ENCODE measurements around the gene ALKBH3.
A peak's percentile ranks its signal among the peaks of the same experiment; 100 is the strongest.

ALKBH3 gene

GRCh38 chr11:43947003-43947500, 66.4 kb downstream of the ALKBH3 start:
- Histone ChIP-seq H3K27ac (ENCODE audit: low read depth in 2 of 2, low read length in 2 of 2) (peak overlapping the region in 1 of 2 donors; percentile 9), H3K4me3 (ENCODE audit: low read length in 2 of 2) (no peak overlapping the region), H3K9ac (ENCODE audit: low read depth in 1 of 2, low read length in 2 of 2) (no peak overlapping the region), H3K9me3 (ENCODE audit: control insufficient read depth in 2 of 2, low read length in 2 of 2) (no peaks in the 10 kb centered on the region), H3K27me3 (ENCODE audit: control insufficient read depth in 2 of 2, insufficient read depth in 2 of 2, low read length in 2 of 2) (peaks cover 20 to 28% of the 10 kb centered on the region in 2 donors), H3K4me1 (ENCODE audit: control insufficient read depth in 2 of 2, insufficient read depth in 2 of 2, low read length in 2 of 2) (peaks cover 3 to 8% of the 10 kb centered on the region in 2 donors), H3K36me3 (ENCODE audit: control insufficient read depth in 2 of 2, insufficient read depth in 2 of 2, low read length in 2 of 2) (no peaks in the 10 kb centered on the region)

GRCh38 chr11:43947815-43948214, 67.2 kb downstream of the ALKBH3 start:
- H3K27ac ChIP-seq (ENCODE audit: low read depth in 2 of 2, low read length in 2 of 2), result no peak overlapping the region
- H3K4me1 ChIP-seq (ENCODE audit: control insufficient read depth in 2 of 2, insufficient read depth in 2 of 2, low read length in 2 of 2), result peaks cover 2 to 8% of the 10 kb centered on the region in 2 donors
- H3K4me3 ChIP-seq (ENCODE audit: low read length in 2 of 2), result no peak overlapping the region
- H3K27me3 ChIP-seq (ENCODE audit: control insufficient read depth in 2 of 2, insufficient read depth in 2 of 2, low read length in 2 of 2), result peaks cover 20 to 27% of the 10 kb centered on the region in 2 donors
- H3K9me3 ChIP-seq (ENCODE audit: control insufficient read depth in 2 of 2, low read length in 2 of 2), result no peaks in the 10 kb centered on the region
- no peaks in the 10 kb centered on the region for H3K36me3 ChIP-seq (ENCODE audit: control insufficient read depth in 2 of 2, insufficient read depth in 2 of 2, low read length in 2 of 2)
- no peak overlapping the region for H3K9ac ChIP-seq (ENCODE audit: low read depth in 1 of 2, low read length in 2 of 2)

GRCh38 chr11:43948341-43949225, 68.0 kb downstream of the ALKBH3 start:
- Histone ChIP-seq H3K36me3 (ENCODE audit: control insufficient read depth in 2 of 2, insufficient read depth in 2 of 2, low read length in 2 of 2) (no peaks in the 10 kb centered on the region), H3K9me3 (ENCODE audit: control insufficient read depth in 2 of 2, low read length in 2 of 2) (no peaks in the 10 kb centered on the region), H3K4me1 (ENCODE audit: control insufficient read depth in 2 of 2, insufficient read depth in 2 of 2, low read length in 2 of 2) (peaks cover 0 to 5% of the 10 kb centered on the region in 2 donors), H3K27me3 (ENCODE audit: control insufficient read depth in 2 of 2, insufficient read depth in 2 of 2, low read length in 2 of 2) (peaks cover 18 to 20% of the 10 kb centered on the region in 2 donors), H3K9ac (ENCODE audit: low read depth in 1 of 2, low read length in 2 of 2) (no peak overlapping the region), H3K27ac (ENCODE audit: low read depth in 2 of 2, low read length in 2 of 2) (no peak overlapping the region), H3K4me3 (ENCODE audit: low read length in 2 of 2) (no peak overlapping the region)

GRCh38 chr11:43950311-43950855, 69.8 kb downstream of the ALKBH3 start:
- Histone ChIP-seq H3K4me1 (ENCODE audit: control insufficient read depth in 2 of 2, insufficient read depth in 2 of 2, low read length in 2 of 2) (no peaks in the 10 kb centered on the region), H3K27ac (ENCODE audit: low read depth in 2 of 2, low read length in 2 of 2) (no peak overlapping the region), H3K9ac (ENCODE audit: low read depth in 1 of 2, low read length in 2 of 2) (no peak overlapping the region), H3K4me3 (ENCODE audit: low read length in 2 of 2) (no peak overlapping the region), H3K36me3 (ENCODE audit: control insufficient read depth in 2 of 2, insufficient read depth in 2 of 2, low read length in 2 of 2) (no peaks in the 10 kb centered on the region), H3K27me3 (ENCODE audit: control insufficient read depth in 2 of 2, insufficient read depth in 2 of 2, low read length in 2 of 2) (peaks cover 4 to 5% of the 10 kb centered on the region in 2 donors), H3K9me3 (ENCODE audit: control insufficient read depth in 2 of 2, low read length in 2 of 2) (no peaks in the 10 kb centered on the region)

GRCh38 chr11:43951231-43951630, 70.6 kb downstream of the ALKBH3 start:
- Histone ChIP-seq H3K4me3 (ENCODE audit: low read length in 2 of 2) (no peak overlapping the region), H3K27ac (ENCODE audit: low read depth in 2 of 2, low read length in 2 of 2) (no peak overlapping the region), H3K9me3 (ENCODE audit: control insufficient read depth in 2 of 2, low read length in 2 of 2) (no peaks in the 10 kb centered on the region), H3K4me1 (ENCODE audit: control insufficient read depth in 2 of 2, insufficient read depth in 2 of 2, low read length in 2 of 2) (no peaks in the 10 kb centered on the region), H3K9ac (ENCODE audit: low read depth in 1 of 2, low read length in 2 of 2) (no peak overlapping the region), H3K36me3 (ENCODE audit: control insufficient read depth in 2 of 2, insufficient read depth in 2 of 2, low read length in 2 of 2) (no peaks in the 10 kb centered on the region), H3K27me3 (ENCODE audit: control insufficient read depth in 2 of 2, insufficient read depth in 2 of 2, low read length in 2 of 2) (peaks cover 4 to 5% of the 10 kb centered on the region in 2 donors)

GRCh38 chr11:43952020-43952400, 71.4 kb downstream of the ALKBH3 start:
- no peaks in the 10 kb centered on the region for H3K4me1 ChIP-seq (ENCODE audit: control insufficient read depth in 2 of 2, insufficient read depth in 2 of 2, low read length in 2 of 2)
- no peaks in the 10 kb centered on the region for H3K9me3 ChIP-seq (ENCODE audit: control insufficient read depth in 2 of 2, low read length in 2 of 2)
- H3K36me3 ChIP-seq (ENCODE audit: control insufficient read depth in 2 of 2, insufficient read depth in 2 of 2, low read length in 2 of 2), result no peaks in the 10 kb centered on the region
- H3K27me3 ChIP-seq (ENCODE audit: control insufficient read depth in 2 of 2, insufficient read depth in 2 of 2, low read length in 2 of 2), result peaks cover 0 to 1% of the 10 kb centered on the region in 2 donors
- no peak overlapping the region for H3K27ac ChIP-seq (ENCODE audit: low read depth in 2 of 2, low read length in 2 of 2)
- H3K4me3 ChIP-seq (ENCODE audit: low read length in 2 of 2), result no peak overlapping the region
- H3K9ac ChIP-seq (ENCODE audit: low read depth in 1 of 2, low read length in 2 of 2), result no peak overlapping the region

- no peaks in the 10 kb centered on the region for H3K27me3 ChIP-seq (ENCODE audit: control insufficient read depth in 2 of 2, insufficient read depth in 2 of 2, low read length in 2 of 2)
- no peak overlapping the region for H3K4me3 ChIP-seq (ENCODE audit: low read length in 2 of 2)
- no peaks in the 10 kb centered on the region for H3K4me1 ChIP-seq (ENCODE audit: control insufficient read depth in 2 of 2, insufficient read depth in 2 of 2, low read length in 2 of 2)
- no peak overlapping the region for H3K9ac ChIP-seq (ENCODE audit: low read depth in 1 of 2, low read length in 2 of 2)
- no peaks in the 10 kb centered on the region for H3K36me3 ChIP-seq (ENCODE audit: control insufficient read depth in 2 of 2, insufficient read depth in 2 of 2, low read length in 2 of 2)
- no peak overlapping the region for H3K27ac ChIP-seq (ENCODE audit: low read depth in 2 of 2, low read length in 2 of 2)
- H3K9me3 ChIP-seq (ENCODE audit: control insufficient read depth in 2 of 2, low read length in 2 of 2), result no peaks in the 10 kb centered on the region
Observed at GRCh38 chr11:43952401-43953342, 72.0 kb downstream of the ALKBH3 start.

- H3K27me3 ChIP-seq (ENCODE audit: control insufficient read depth in 2 of 2, insufficient read depth in 2 of 2, low read length in 2 of 2), result no peaks in the 10 kb centered on the region
- H3K4me3 ChIP-seq (ENCODE audit: low read length in 2 of 2), result no peak overlapping the region
- no peaks in the 10 kb centered on the region for H3K36me3 ChIP-seq (ENCODE audit: control insufficient read depth in 2 of 2, insufficient read depth in 2 of 2, low read length in 2 of 2)
- no peak overlapping the region for H3K27ac ChIP-seq (ENCODE audit: low read depth in 2 of 2, low read length in 2 of 2)
- H3K9me3 ChIP-seq (ENCODE audit: control insufficient read depth in 2 of 2, low read length in 2 of 2), result no peaks in the 10 kb centered on the region
- no peaks in the 10 kb centered on the region for H3K4me1 ChIP-seq (ENCODE audit: control insufficient read depth in 2 of 2, insufficient read depth in 2 of 2, low read length in 2 of 2)
- H3K9ac ChIP-seq (ENCODE audit: low read depth in 1 of 2, low read length in 2 of 2), result no peak overlapping the region
Observed at GRCh38 chr11:43953521-43953920, 72.9 kb downstream of the ALKBH3 start.

- H3K4me1 ChIP-seq (ENCODE audit: control insufficient read depth in 2 of 2, insufficient read depth in 2 of 2, low read length in 2 of 2), result no peaks in the 10 kb centered on the region
- H3K36me3 ChIP-seq (ENCODE audit: control insufficient read depth in 2 of 2, insufficient read depth in 2 of 2, low read length in 2 of 2), result no peaks in the 10 kb centered on the region
- H3K27ac ChIP-seq (ENCODE audit: low read depth in 2 of 2, low read length in 2 of 2), result no peak overlapping the region
- H3K9ac ChIP-seq (ENCODE audit: low read depth in 1 of 2, low read length in 2 of 2), result no peak overlapping the region
- no peaks in the 10 kb centered on the region for H3K9me3 ChIP-seq (ENCODE audit: control insufficient read depth in 2 of 2, low read length in 2 of 2)
- no peaks in the 10 kb centered on the region for H3K27me3 ChIP-seq (ENCODE audit: control insufficient read depth in 2 of 2, insufficient read depth in 2 of 2, low read length in 2 of 2)
- H3K4me3 ChIP-seq (ENCODE audit: low read length in 2 of 2), result no peak overlapping the region
Observed at GRCh38 chr11:43954241-43954640, 73.6 kb downstream of the ALKBH3 start.

All from mucosa of rectum (tissue), 2 donors.